BLaER1 treated with 17β-estradiol and CSF1 and Interleukin-3, amounts not matched to agents 10 nM and 100 nM (cell line): ENCODE results near the gene AGPAT4.

Experiments used
- H3K27ac ChIP-seq, 11 experiments: shearing (Covaris generic); formaldehyde crosslinking; 2 replicates each; pipeline ENCODE4 v1.8.1; 2022
- H3K27me3 ChIP-seq, 11 experiments: shearing (Covaris generic); formaldehyde crosslinking; 2 replicates each; pipeline ENCODE4 v1.8.1; 2022
- H3K36me3 ChIP-seq, 11 experiments: shearing (Covaris generic); formaldehyde crosslinking; 2 replicates each; pipeline ENCODE4 v1.8.1; 2022
- H3K4me1 ChIP-seq, 10 experiments: shearing (Covaris generic); formaldehyde crosslinking; 2 replicates each; pipeline ENCODE4 v1.8.1; 2022
- H3K4me2 ChIP-seq, 11 experiments: shearing (Covaris generic); formaldehyde crosslinking; 2 replicates each; pipeline ENCODE4 v1.8.1; 2022
- H3K4me3 ChIP-seq, 10 experiments: shearing (Covaris generic); formaldehyde crosslinking; 2 replicates each; pipeline ENCODE4 v1.8.1; 2022
- H3K9ac ChIP-seq, 11 experiments: shearing (Covaris generic); formaldehyde crosslinking; 2 replicates each; pipeline ENCODE4 v1.8.1; 2022
- H3K9me3 ChIP-seq, 11 experiments: shearing (Covaris generic); formaldehyde crosslinking; replicated peaks in 1 of 11; 2 replicates each; pipeline ENCODE4 v1.8.1; 2022
- H4K20me1 ChIP-seq, 11 experiments: shearing (Covaris generic); formaldehyde crosslinking; 2 replicates each; pipeline ENCODE4 v1.8.1; 2022
- Cebpa-rat ChIP-seq, 11 experiments: shearing (Covaris generic); IDR thresholded peaks; 2 replicates each; pipeline ENCODE4 v1.8.1; 2022

The AGPAT4 gene

DNA sequence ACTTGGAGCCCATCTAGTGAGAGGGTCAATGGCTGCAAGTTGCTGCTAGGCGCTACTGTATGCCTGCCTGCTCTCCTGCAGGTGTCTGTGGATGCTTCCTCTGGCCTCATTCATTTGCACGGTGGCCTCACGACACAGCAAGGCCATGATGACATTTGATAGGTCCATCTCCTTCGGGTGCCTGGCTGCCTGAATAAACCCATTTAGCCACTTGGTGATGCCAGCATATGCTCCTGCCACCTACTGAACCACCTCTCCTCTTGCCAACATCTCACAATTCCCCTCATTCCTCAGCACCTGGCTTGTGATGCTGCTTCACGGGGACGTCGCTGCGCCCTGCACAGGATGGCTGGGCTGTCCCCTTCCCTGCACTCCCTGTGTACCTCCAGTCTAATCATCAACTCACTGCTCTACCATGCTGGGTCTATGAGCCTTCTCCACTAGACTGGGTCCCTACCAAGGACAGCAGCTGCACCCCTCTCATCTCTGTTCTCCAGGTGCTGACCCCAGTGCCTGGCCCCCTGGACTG, 51.1 kb downstream of the AGPAT4 start:
- no peak overlapping the region for H3K4me3 ChIP-seq
- H3K4me2 ChIP-seq: no peak overlapping the region
- no peak overlapping the region for H3K27ac ChIP-seq

GRCh38 chr6:161220346-161220745, 53.5 kb downstream of the AGPAT4 start:
- peaks cover 21 to 31% (median 27%) of the 10 kb centered on the region in 11 experiments for H3K9me3 ChIP-seq
- no peaks in the 10 kb centered on the region for H3K27me3 ChIP-seq
- H3K4me2 ChIP-seq: no peak overlapping the region
- no peak overlapping the region for H3K4me3 ChIP-seq
- no peak overlapping the region for H3K9ac ChIP-seq
- no peak overlapping the region for H3K27ac ChIP-seq
- peaks cover 31 to 54% (median 39%) of the 10 kb centered on the region in 11 experiments for H3K36me3 ChIP-seq
- no peak for TF ChIP-seq Cebpa-rat (IDR thresholded peaks at IDR 0.05)
- H3K4me1 ChIP-seq: no peaks in the 10 kb centered on the region; a peak in 3 of 20 replicates
- peaks cover 0 to 5% (median 0%) of the 10 kb centered on the region in 11 experiments; a peak in 3 of 22 replicates for H4K20me1 ChIP-seq

More for the DNA sequence above, 51.1 kb downstream of the AGPAT4 start:
- TF ChIP-seq Cebpa-rat (IDR thresholded peaks at IDR 0.05): no peak
- Histone ChIP-seq H3K4me1 (peaks cover 15 to 23% (median 19%) of the 10 kb centered on the region in 10 experiments), H4K20me1 (peaks cover 0 to 8% (median 0%) of the 10 kb centered on the region in 11 experiments; a peak in 4 of 22 replicates), H3K27me3 (no peaks in the 10 kb centered on the region), H3K36me3 (peaks cover 11 to 44% (median 21%) of the 10 kb centered on the region in 11 experiments; a peak in 19 of 22 replicates), H3K9ac (no peak overlapping the region), H3K9me3 (peaks cover 0 to 8% (median 3%) of the 10 kb centered on the region in 11 experiments; a peak in 11 of 22 replicates)

GRCh38 chr6:161219680-161220079, 54.2 kb downstream of the AGPAT4 start:
- H3K27me3 ChIP-seq: no peaks in the 10 kb centered on the region
- TF ChIP-seq Cebpa-rat (IDR thresholded peaks at IDR 0.05): no peak
- peaks cover 0 to 5% (median 0%) of the 10 kb centered on the region in 11 experiments; a peak in 3 of 22 replicates for H4K20me1 ChIP-seq
- no peak overlapping the region for H3K4me2 ChIP-seq
- H3K27ac ChIP-seq: no peak overlapping the region
- no peak overlapping the region for H3K9ac ChIP-seq
- peaks cover 33 to 54% (median 42%) of the 10 kb centered on the region in 11 experiments for H3K36me3 ChIP-seq
- peaks cover 28 to 38% (median 34%) of the 10 kb centered on the region in 11 experiments for H3K9me3 ChIP-seq
- no peaks in the 10 kb centered on the region for H3K4me1 ChIP-seq
- H3K4me3 ChIP-seq: no peak overlapping the region

DNA sequence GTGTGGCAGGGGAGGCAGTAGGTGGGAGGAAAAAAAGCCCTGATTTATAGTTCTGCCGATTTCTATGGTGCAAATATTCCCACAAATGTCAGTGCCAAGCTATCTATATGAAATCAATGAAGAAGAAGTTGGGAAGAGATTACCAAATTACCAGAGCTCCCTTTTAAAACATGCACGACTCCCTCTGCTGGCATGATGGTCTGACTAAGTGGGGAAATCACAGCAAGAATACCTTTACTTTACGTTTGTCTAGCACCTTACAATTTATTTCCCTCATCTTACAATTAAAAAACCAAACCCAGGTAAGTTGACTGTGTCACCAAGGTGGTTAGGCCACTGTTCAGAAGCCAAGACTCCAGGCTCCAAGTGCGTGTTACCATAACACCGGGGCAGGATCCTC, 55.6 kb downstream of the AGPAT4 start:
- Histone ChIP-seq H3K27me3 (no peaks in the 10 kb centered on the region), H3K9me3 (peaks cover 42 to 52% (median 49%) of the 10 kb centered on the region in 11 experiments)

DNA sequence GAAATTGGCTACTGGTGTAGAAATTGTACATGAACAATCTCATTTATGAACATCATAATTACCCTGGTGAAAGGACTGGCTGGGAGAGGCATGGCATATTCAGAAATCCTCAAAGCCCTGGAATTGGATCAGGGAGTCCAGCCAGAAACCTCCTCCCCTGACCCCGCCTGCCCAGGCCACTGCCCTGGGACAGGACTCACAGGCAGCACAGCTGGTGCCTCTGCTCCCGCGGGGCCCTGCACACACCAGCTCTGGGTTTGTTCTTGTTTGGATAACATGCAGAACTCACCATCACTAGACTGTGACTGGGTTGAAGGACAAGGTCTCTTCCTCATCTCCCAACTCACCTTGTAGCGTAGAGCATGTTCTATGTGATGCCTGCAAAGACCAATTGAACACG, 56.2 kb downstream of the AGPAT4 start:
- Histone ChIP-seq H3K4me3 (no peak overlapping the region), H3K4me1 (no peaks in the 10 kb centered on the region), H3K9ac (no peak overlapping the region), H3K27me3 (no peaks in the 10 kb centered on the region), H3K36me3 (peaks cover 37 to 63% (median 51%) of the 10 kb centered on the region in 11 experiments), H3K27ac (no peak overlapping the region), H4K20me1 (peaks cover 0 to 1% (median 0%) of the 10 kb centered on the region in 11 experiments; a peak in 2 of 22 replicates), H3K4me2 (no peak overlapping the region), H3K9me3 (peaks cover 48 to 58% (median 55%) of the 10 kb centered on the region in 11 experiments)
- TF ChIP-seq Cebpa-rat (IDR thresholded peaks at IDR 0.05): no peak

More for the DNA sequence above, 55.6 kb downstream of the AGPAT4 start:
- no peak overlapping the region for H3K9ac ChIP-seq
- H3K4me2 ChIP-seq: no peak overlapping the region
- no peak for TF ChIP-seq Cebpa-rat (IDR thresholded peaks at IDR 0.05)
- peaks cover 34 to 60% (median 50%) of the 10 kb centered on the region in 11 experiments for H3K36me3 ChIP-seq
- H3K4me3 ChIP-seq: no peak overlapping the region
- H3K4me1 ChIP-seq: no peaks in the 10 kb centered on the region
- H4K20me1 ChIP-seq: peaks cover 0 to 5% (median 0%) of the 10 kb centered on the region in 11 experiments; a peak in 3 of 22 replicates
- H3K27ac ChIP-seq: no peak overlapping the region

DNA sequence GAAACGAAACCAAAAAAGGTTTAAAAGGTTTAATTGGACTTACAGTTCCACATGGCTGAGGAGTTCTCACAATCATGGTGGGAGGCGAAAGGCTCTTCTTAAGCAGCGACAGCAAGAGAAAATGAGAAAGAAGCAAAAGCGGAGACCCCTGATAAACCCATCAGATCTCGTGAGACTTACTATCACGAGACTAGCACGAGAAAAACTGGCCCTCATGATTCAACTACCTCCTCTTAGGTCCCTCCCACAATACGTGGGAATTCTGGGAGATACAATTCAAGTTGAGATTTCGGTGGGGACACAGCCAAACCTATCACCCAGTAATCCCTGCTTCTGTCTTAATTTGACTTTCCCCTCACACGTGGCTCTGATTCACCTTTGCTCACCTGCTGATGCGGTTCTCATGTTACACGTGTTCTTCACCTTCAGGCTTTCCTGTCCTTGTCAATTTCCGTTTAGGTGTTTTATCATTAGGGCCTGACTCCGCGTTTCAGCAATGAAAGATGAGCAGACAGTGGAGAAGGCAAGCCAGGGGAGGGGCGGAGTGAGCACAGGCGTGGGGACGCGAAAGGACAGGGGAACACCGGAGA, 57.1 kb downstream of the AGPAT4 start:
- no peak for TF ChIP-seq Cebpa-rat (IDR thresholded peaks at IDR 0.05)
- no peak overlapping the region for H3K4me2 ChIP-seq
- no peak overlapping the region for H3K27ac ChIP-seq
- H3K4me1 ChIP-seq: no peaks in the 10 kb centered on the region
- no peaks in the 10 kb centered on the region for H4K20me1 ChIP-seq
- H3K9me3 ChIP-seq: peaks cover 58 to 68% (median 64%) of the 10 kb centered on the region in 11 experiments
- H3K36me3 ChIP-seq: peaks cover 39 to 68% (median 52%) of the 10 kb centered on the region in 11 experiments
- H3K9ac ChIP-seq: no peak overlapping the region
- no peaks in the 10 kb centered on the region for H3K27me3 ChIP-seq
- H3K4me3 ChIP-seq: no peak overlapping the region

GRCh38 chr6:161215876-161216615, 57.8 kb downstream of the AGPAT4 start:
- Histone ChIP-seq H3K9ac (no peak overlapping the region), H3K9me3 (peaks cover 63 to 74% (median 70%) of the 10 kb centered on the region in 11 experiments), H3K27ac (no peak overlapping the region), H4K20me1 (no peaks in the 10 kb centered on the region), H3K27me3 (no peaks in the 10 kb centered on the region), H3K4me1 (no peaks in the 10 kb centered on the region), H3K4me2 (no peak overlapping the region), H3K36me3 (peaks cover 39 to 63% (median 54%) of the 10 kb centered on the region in 11 experiments), H3K4me3 (no peak overlapping the region)
- no peak for TF ChIP-seq Cebpa-rat (IDR thresholded peaks at IDR 0.05)

DNA sequence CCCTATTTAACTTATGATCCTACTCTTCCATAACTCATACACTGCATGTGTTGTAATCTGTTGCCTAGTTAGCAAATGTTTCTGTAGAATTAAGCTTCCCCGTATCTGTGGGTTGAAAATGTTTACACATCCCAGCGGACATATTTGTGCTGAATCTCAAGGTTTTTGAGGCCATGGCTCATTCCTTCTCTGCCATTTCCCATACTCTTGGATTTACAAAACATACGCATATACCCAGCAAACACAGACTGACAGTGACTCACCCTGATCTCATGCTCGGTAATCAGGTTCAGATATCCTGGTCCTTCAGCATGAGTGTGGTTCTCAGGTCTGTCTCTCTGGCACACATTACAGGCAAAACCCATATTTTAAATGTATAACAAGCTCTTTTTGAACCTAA, 58.7 kb downstream of the AGPAT4 start:
- Histone ChIP-seq H3K4me3 (no peak overlapping the region), H4K20me1 (no peaks in the 10 kb centered on the region), H3K27ac (no peak overlapping the region), H3K9ac (no peak overlapping the region), H3K4me1 (no peaks in the 10 kb centered on the region), H3K27me3 (no peaks in the 10 kb centered on the region), H3K4me2 (no peak overlapping the region), H3K36me3 (peaks cover 39 to 61% (median 56%) of the 10 kb centered on the region in 11 experiments), H3K9me3 (peaks cover 71 to 82% (median 78%) of the 10 kb centered on the region in 11 experiments)
- no peak for TF ChIP-seq Cebpa-rat (IDR thresholded peaks at IDR 0.05)

DNA sequence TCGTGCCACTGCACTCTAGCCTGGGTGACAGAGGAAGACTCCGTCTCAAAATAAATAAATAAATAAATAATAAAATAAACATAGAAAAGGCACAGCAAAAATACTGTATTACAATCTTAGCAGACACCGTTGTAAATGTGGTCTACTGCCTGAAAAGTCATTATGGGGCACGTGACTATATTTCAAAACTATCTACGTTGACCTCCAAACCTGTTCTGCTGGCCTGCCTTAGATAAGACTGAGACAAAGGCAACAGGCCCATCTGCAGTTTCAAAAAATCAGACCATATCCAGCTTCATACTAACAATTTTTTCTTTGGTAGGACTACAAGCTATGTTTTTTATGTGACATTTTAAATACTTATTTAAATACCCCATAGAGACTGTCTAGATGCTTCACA, 59.1 kb downstream of the AGPAT4 start:
- no peak overlapping the region for H3K27ac ChIP-seq
- no peak overlapping the region for H3K4me2 ChIP-seq
- peaks cover 39 to 63% (median 56%) of the 10 kb centered on the region in 11 experiments for H3K36me3 ChIP-seq
- no peaks in the 10 kb centered on the region for H3K4me1 ChIP-seq
- H3K9ac ChIP-seq: no peak overlapping the region
- peaks cover 75 to 87% (median 83%) of the 10 kb centered on the region in 11 experiments for H3K9me3 ChIP-seq
- no peak overlapping the region for H3K4me3 ChIP-seq
- no peak for TF ChIP-seq Cebpa-rat (IDR thresholded peaks at IDR 0.05)
- no peaks in the 10 kb centered on the region for H4K20me1 ChIP-seq
- no peaks in the 10 kb centered on the region for H3K27me3 ChIP-seq
